Right atrium auricular region (tissue), 2 donors: ENCODE results near the gene KCNK3. TPM values are rescaled to one million over a fixed set of nuclear protein-coding genes. Genes with fewer than 3 reads are reported as not detected.
A peak's percentile ranks its signal among the peaks of the same experiment; 100 is the strongest.

Experiments used
- DNase-seq: peaks from one replicate; pipeline ENCODE4 v3.0.0-alpha.2; 2019; ENCODE audit warnings: low spot score
- H3K27ac ChIP-seq, 2 donors: fragments of 200-600 bp; sonication (generic); 1 replicate in 1 of 2; 2 replicates in 1 of 2; pipeline ENCODE4 v1.5.1; 2016 to 2019
- H3K27me3 ChIP-seq, 2 donors: fragments of 200-600 bp; sonication (generic); one replicate each; pipeline versions ENCODE4 v1.5.1 to v1.6.0; 2017 to 2019
- H3K36me3 ChIP-seq: fragments of 200-600 bp; sonication (generic); one replicate; pipeline ENCODE4 v1.5.1; 2016
- H3K4me1 ChIP-seq, 2 donors: fragments of 200-600 bp; sonication (generic); one replicate each; pipeline versions ENCODE4 v1.5.1 to v1.6.0; 2017 to 2019
- H3K4me3 ChIP-seq, 2 donors: fragments of 200-600 bp; sonication (generic); 1 replicate in 1 of 2; 2 replicates in 1 of 2; pipeline ENCODE4 v1.5.1; 2017 to 2019; ENCODE audit warnings: mild to moderate bottlenecking in 1 of 2, moderate library complexity in 1 of 2
- H3K9me3 ChIP-seq, 2 donors: fragments of 200-600 bp; sonication (generic); one replicate each; pipeline ENCODE4 v1.5.1; 2019
- CTCF ChIP-seq, 2 donors: fragments of 200-600 bp; sonication (generic); IDR thresholded peaks; one replicate each; pipeline ENCODE4 v1.5.1; 2019; ENCODE audit warnings: antibody characterized with exemption in 2 of 2
- total RNA-seq, 2 donors: library from RNA; depleted of rRNA; stranded (reverse); fragments of >200 nt; gene quantifications; one replicate each; pipeline ENCODE4 v1.1.0, GENCODE V29; 2016

KCNK3 gene
- total RNA-seq, 2 donors from 2014 or later = 47.5 to 50.0 TPM

GRCh38 chr2:26725521-26725820, 32.9 kb downstream of the KCNK3 start:
- Histone ChIP-seq H3K27ac (peak overlapping the region; percentile 81 to 90), H3K36me3 (peaks cover 5% of the 10 kb centered on the region), H3K27me3 (no peaks in the 10 kb centered on the region), H3K9me3 (no peaks in the 10 kb centered on the region), H3K4me3 (no peak overlapping the region), H3K4me1 (peaks cover 0 to 52% of the 10 kb centered on the region in 2 donors)
- no peak for DNase-seq
- no peak for TF ChIP-seq CTCF (IDR thresholded peaks at IDR 0.05)

- DNase-seq = no peak
- Histone ChIP-seq H3K9me3 (no peaks in the 10 kb centered on the region), H3K4me3 (no peak overlapping the region), H3K36me3 (peaks cover 5% of the 10 kb centered on the region), H3K27me3 (no peaks in the 10 kb centered on the region), H3K27ac (peak overlapping the region in 1 of 2 donors; percentile 90), H3K4me1 (peaks cover 0 to 45% of the 10 kb centered on the region in 2 donors)
- TF ChIP-seq CTCF (IDR thresholded peaks at IDR 0.05) = no peak
Measured at GRCh38 chr2:26726228-26726627, 33.7 kb downstream of the KCNK3 start.

GRCh38 chr2:26727641-26728561, 35.4 kb downstream of the KCNK3 start:
- H3K36me3 ChIP-seq = peaks cover 5% of the 10 kb centered on the region
- H3K9me3 ChIP-seq = no peaks in the 10 kb centered on the region
- DNase-seq = no peak
- H3K4me1 ChIP-seq = peaks cover 0 to 36% of the 10 kb centered on the region in 2 donors
- no peak overlapping the region for H3K27ac ChIP-seq
- no peaks in the 10 kb centered on the region for H3K27me3 ChIP-seq
- TF ChIP-seq CTCF (IDR thresholded peaks at IDR 0.05) = peak in 1 of 2 donors; percentile 29
- no peak overlapping the region for H3K4me3 ChIP-seq

- no peak overlapping the region for H3K27ac ChIP-seq
- peaks cover 0 to 22% of the 10 kb centered on the region in 2 donors for H3K4me1 ChIP-seq
- peaks cover 5% of the 10 kb centered on the region for H3K36me3 ChIP-seq
- H3K9me3 ChIP-seq = no peaks in the 10 kb centered on the region
- no peak for DNase-seq
- H3K4me3 ChIP-seq = no peak overlapping the region
- no peaks in the 10 kb centered on the region for H3K27me3 ChIP-seq
- TF ChIP-seq CTCF (IDR thresholded peaks at IDR 0.05) = no peak
Measured at GRCh38 chr2:26729311-26729710, 36.8 kb downstream of the KCNK3 start.

- Histone ChIP-seq H3K9me3 (no peaks in the 10 kb centered on the region), H3K4me3 (no peak overlapping the region), H3K27ac (peak overlapping the region in 1 of 2 donors; percentile 51), H3K4me1 (peaks cover 0 to 14% of the 10 kb centered on the region in 2 donors), H3K27me3 (no peaks in the 10 kb centered on the region), H3K36me3 (peaks cover 5% of the 10 kb centered on the region)
- no peak for DNase-seq
- no peak for TF ChIP-seq CTCF (IDR thresholded peaks at IDR 0.05)
Measured at GRCh38 chr2:26730549-26731344, 38.2 kb downstream of the KCNK3 start.
